ENCODE measurements around the gene STX1B. TPM values are rescaled to one million over a fixed set of nuclear protein-coding genes. Genes with fewer than 3 reads are reported as not detected.

The STX1B gene
- total and polyA plus RNA-seq, 2 of the 8 experiments (the other 6 are each of a cell fraction or from before 2014, with no cell fraction given), result 8.9 to 20.2 TPM

DNA sequence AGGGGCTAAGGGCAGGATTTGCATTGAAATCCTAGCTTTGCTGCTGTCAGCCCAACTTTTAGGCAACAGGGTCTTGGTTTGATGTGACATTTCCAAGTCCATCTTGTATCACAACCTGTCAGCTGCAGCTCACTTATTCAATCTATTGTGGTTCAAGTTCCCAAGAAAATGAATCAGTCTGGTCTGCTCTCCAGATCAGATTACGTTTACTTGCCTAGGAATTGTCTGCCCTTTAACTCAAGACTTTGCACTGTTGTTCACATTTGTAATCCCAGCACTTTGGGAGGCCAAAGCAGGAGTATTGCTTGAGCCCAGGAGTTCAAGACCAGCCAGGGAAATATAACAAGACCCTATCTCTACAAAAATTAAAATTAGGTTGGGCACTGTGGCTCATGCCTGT lies 32.9 kb upstream of the STX1B start:
- Histone ChIP-seq H3K18ac (ENCODE audit: extremely low read depth, low read length) (no peak overlapping the region), H4K20me1 (replicated peaks in 1 of 2; ENCODE audit: control insufficient read depth in 1 of 2, insufficient read depth in 2 of 2, low read length in 2 of 2) (no peaks in the 10 kb centered on the region)
- WGBS, 2 experiments (ENCODE audit: extremely low coverage in 1 of 2, insufficient coverage in 1 of 2, insufficient read length in 1 of 2, insufficient replicate concordance in 2 of 2, low coverage in 1 of 2, low lambda C conversion rate in 2 of 2, missing lambda C conversion rate in 1 of 2), result 90% methylated on average over 1 of the region's 1 CpG; no CpG with 5 or more reads in 1 of the 2 experiments
- TF ChIP-seq PHF8 (conservative IDR thresholded peaks at IDR 0.05; ENCODE audit: low read depth, low read length) (no peak), SP1 (IDR thresholded peaks at IDR 0.05; ENCODE audit: low read depth, low read length) (no peak), JUN (IDR thresholded peaks at IDR 0.05; ENCODE audit: low read depth, low read length) (no peak), CHD1 (IDR thresholded peaks at IDR 0.05; ENCODE audit: low read depth, low read length) (no peak), SAP30 (IDR thresholded peaks at IDR 0.05; ENCODE audit: insufficient read depth, insufficient replicate concordance, low read length) (no peak), NANOG (IDR thresholded peaks at IDR 0.05; ENCODE audit: insufficient read depth, low read depth, low read length, poor library complexity, severe bottlenecking) (no peak), HDAC2 (IDR thresholded peaks at IDR 0.05; ENCODE audit: borderline replicate concordance in 1 of 2, low read depth in 2 of 2, low read length in 2 of 2) (no peak)
- TF ChIP-seq, protein P1, sequence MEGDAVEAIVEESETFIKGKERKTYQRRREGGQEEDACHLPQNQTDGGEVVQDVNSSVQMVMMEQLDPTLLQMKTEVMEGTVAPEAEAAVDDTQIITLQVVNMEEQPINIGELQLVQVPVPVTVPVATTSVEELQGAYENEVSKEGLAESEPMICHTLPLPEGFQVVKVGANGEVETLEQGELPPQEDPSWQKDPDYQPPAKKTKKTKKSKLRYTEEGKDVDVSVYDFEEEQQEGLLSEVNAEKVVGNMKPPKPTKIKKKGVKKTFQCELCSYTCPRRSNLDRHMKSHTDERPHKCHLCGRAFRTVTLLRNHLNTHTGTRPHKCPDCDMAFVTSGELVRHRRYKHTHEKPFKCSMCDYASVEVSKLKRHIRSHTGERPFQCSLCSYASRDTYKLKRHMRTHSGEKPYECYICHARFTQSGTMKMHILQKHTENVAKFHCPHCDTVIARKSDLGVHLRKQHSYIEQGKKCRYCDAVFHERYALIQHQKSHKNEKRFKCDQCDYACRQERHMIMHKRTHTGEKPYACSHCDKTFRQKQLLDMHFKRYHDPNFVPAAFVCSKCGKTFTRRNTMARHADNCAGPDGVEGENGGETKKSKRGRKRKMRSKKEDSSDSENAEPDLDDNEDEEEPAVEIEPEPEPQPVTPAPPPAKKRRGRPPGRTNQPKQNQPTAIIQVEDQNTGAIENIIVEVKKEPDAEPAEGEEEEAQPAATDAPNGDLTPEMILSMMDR (IDR thresholded peaks at IDR 0.05; ENCODE audit: control extremely low read depth in 1 of 3, insufficient read depth in 1 of 3, low read depth in 1 of 3, low read length in 3 of 3), result no peak
- TF ChIP-seq, protein P2, sequence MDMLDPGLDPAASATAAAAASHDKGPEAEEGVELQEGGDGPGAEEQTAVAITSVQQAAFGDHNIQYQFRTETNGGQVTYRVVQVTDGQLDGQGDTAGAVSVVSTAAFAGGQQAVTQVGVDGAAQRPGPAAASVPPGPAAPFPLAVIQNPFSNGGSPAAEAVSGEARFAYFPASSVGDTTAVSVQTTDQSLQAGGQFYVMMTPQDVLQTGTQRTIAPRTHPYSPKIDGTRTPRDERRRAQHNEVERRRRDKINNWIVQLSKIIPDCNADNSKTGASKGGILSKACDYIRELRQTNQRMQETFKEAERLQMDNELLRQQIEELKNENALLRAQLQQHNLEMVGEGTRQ (IDR thresholded peaks at IDR 0.05; ENCODE audit: low read length), result no peak

More for the DNA sequence above, 32.9 kb upstream of the STX1B start:
- H2AK5ac ChIP-seq (ENCODE audit: low read depth, low read length), result no peak overlapping the region
- H3K4me1 ChIP-seq (replicated peaks in 1 of 4; ENCODE audit: control insufficient read depth in 3 of 4, insufficient read depth in 4 of 4, low read length in 3 of 4), result peaks cover 0 to 3% (median 0%) of the 10 kb centered on the region in 4 experiments; a peak in 3 of 7 replicates
- no peaks in the 10 kb centered on the region for H3K27me3 ChIP-seq (replicated peaks in 1 of 4; ENCODE audit: control insufficient read depth in 3 of 4, extremely low read depth in 1 of 4, insufficient read depth in 3 of 4, low read length in 3 of 4)
- no peak overlapping the region for H4K5ac ChIP-seq (ENCODE audit: insufficient read length, low read depth, low read length)
- H3K4ac ChIP-seq (replicated peaks; ENCODE audit: insufficient read length, low read depth, low read length), result no peak overlapping the region
- no peak overlapping the region for H2BK15ac ChIP-seq (ENCODE audit: low read length)
- no peak overlapping the region for H2BK20ac ChIP-seq (ENCODE audit: low read length)
- no peaks in the 10 kb centered on the region; the same call in 1 of the 2 replicates for H3K79me1 ChIP-seq (ENCODE audit: low read depth, low read length)
- no peak overlapping the region for H3K23ac ChIP-seq (ENCODE audit: insufficient read length)
- no peak overlapping the region for H2BK12ac ChIP-seq (ENCODE audit: low read depth, low read length)
- no peak overlapping the region for H3K56ac ChIP-seq (replicated peaks; ENCODE audit: insufficient read length, low read depth, low read length)
- no peak overlapping the region for H3K14ac ChIP-seq (ENCODE audit: insufficient read length)
- H2AFZ ChIP-seq (ENCODE audit: low read length), result no peak overlapping the region
- H3K9me3 ChIP-seq (ENCODE audit: insufficient read depth in 2 of 2, low read depth in 1 of 2, low read length in 1 of 2), result no peaks in the 10 kb centered on the region
- CTCF ChIA-PET (ENCODE audit: partially characterized antibody), result interaction anchor here (0.9 to 2.3 kb wide), 8 partner anchors 12 to 830 kb away, joined by 3 to 7 read pairs (median 4); partner anchors contain the start of gene ZNF267
- no peak for FAIRE-seq
- no peak overlapping the region for H3K9ac ChIP-seq (replicated peaks in 1 of 4; ENCODE audit: extremely low read depth in 1 of 4, low read depth in 3 of 4, low read length in 3 of 4)
- H3K4me2 ChIP-seq (ENCODE audit: insufficient read depth in 1 of 2, low read depth in 2 of 2, low read length in 2 of 2), result no peak overlapping the region; a peak in 1 of 4 replicates
- H4K91ac ChIP-seq (replicated peaks; ENCODE audit: insufficient read length, low read length), result no peak overlapping the region
- DNase-seq (ENCODE audit: low read depth in 1 of 2, low spot score in 2 of 2), result no peak
- no peak overlapping the region for H3K4me3 ChIP-seq (ENCODE audit: extremely low read depth in 1 of 4, insufficient read depth in 2 of 4, low read depth in 3 of 4, low read length in 4 of 4)
- no peaks in the 10 kb centered on the region for H3K79me2 ChIP-seq (ENCODE audit: control insufficient read depth in 1 of 2, insufficient read depth in 2 of 2, low read length in 2 of 2)
- H3K23me2 ChIP-seq (ENCODE audit: low read depth, low read length), result peaks cover 2% of the 10 kb centered on the region; the same call in 1 of the 2 replicates
- H2BK5ac ChIP-seq (ENCODE audit: low read depth, low read length), result no peak overlapping the region
- peaks cover 0 to 7% (median 0%) of the 10 kb centered on the region in 4 experiments; a peak in 1 of 8 replicates for H3K36me3 ChIP-seq (ENCODE audit: control insufficient read depth in 2 of 4, insufficient read depth in 4 of 4, low read length in 3 of 4)
- no peak overlapping the region for H2BK120ac ChIP-seq (replicated peaks; ENCODE audit: low read depth, low read length)
- H3K27ac ChIP-seq (ENCODE audit: low read depth, low read length), result no peak overlapping the region
- POLR2A ChIA-PET (ENCODE audit: partially characterized antibody), result interaction anchor here (0.7 to 3.2 kb wide), 7 partner anchors 17 to 77 kb away, joined by 3 to 15 read pairs (median 3); partner anchors contain the start of genes VKORC1, ZNF646 and ZNF668
- H4K8ac ChIP-seq (ENCODE audit: extremely low read depth, insufficient read depth, low read length), result no peak overlapping the region
